Activated naive CD4-positive, alpha-beta T cell treated with Interleukin-2 at 50 U/mL for 16 hours (primary cell): ENCODE measurements around the gene TENT4B.
"Not testable (repeated sequence)": the region's sequence is repeated elsewhere in the genome, so short reads cannot be mapped to it uniquely, and the experiment has no call there.

Experiments
- DNase-seq: peaks from one replicate; pipeline ENCODE4 v3.0.0-alpha.2; 2020

Gene TENT4B

GRCh38 chr16:50238314-50238713 is 85.2 kb downstream of the TENT4B start:
- DNase-seq = no peak

DNA sequence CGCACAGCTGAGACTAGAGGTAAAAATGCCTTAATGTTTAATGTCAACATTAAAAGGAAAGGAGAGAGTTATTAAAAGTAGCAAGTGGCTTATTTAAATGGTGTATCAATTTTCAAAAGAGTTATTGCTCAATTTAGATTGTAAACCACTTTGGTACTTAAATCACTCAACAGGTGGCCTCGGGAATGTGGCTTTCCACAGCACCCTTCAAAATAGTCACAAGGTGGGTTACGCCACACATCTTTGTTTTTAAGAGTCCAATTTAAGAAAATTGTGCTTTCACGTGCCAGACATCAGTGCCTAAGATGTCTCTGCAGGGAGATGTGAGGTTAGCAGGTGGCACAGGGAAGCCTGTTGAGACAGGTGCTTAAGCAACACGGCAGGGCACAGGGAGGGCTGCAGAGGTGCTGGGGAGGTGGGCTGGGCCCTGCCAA is 85.8 kb downstream of the TENT4B start:
- DNase-seq = no peak

DNA sequence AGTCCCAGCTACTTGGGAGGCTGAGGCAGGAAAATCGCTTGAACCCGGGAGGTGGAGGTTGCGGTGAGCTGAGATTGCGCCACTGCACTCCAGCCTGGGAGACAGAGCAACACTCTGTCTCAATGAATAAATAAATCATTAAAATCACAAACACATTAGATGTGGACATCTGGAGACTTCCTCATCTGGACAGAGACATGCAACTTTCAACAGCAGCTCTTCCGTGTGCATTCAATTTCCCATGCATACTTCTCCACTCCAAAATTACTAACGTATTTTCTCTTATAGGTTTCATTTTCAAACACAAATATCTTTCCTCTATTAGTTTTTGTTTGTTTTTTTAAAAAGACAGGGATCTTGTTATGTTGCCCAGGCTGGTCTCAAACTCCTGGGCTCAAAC is 89.9 kb downstream of the TENT4B start:
- DNase-seq = not testable (repeated sequence)

DNA sequence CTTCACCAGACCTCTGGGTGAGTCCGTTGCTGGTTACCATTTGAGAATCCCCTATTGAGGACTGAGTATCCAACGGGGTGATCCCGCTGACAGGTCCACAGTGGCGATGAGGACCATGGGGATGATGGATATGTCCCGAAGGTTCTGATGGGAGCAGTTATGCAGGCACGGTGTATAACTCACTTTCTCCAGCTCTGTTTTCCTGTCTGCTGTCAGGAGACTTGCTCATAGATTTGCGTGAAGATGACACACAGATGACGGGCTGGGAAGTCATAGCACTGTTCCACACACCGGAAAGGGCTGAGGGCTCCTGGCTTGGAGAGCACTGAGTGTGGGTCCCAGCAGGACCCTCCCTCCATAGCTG is 91.0 kb downstream of the TENT4B start:
- DNase-seq = no peak

DNA sequence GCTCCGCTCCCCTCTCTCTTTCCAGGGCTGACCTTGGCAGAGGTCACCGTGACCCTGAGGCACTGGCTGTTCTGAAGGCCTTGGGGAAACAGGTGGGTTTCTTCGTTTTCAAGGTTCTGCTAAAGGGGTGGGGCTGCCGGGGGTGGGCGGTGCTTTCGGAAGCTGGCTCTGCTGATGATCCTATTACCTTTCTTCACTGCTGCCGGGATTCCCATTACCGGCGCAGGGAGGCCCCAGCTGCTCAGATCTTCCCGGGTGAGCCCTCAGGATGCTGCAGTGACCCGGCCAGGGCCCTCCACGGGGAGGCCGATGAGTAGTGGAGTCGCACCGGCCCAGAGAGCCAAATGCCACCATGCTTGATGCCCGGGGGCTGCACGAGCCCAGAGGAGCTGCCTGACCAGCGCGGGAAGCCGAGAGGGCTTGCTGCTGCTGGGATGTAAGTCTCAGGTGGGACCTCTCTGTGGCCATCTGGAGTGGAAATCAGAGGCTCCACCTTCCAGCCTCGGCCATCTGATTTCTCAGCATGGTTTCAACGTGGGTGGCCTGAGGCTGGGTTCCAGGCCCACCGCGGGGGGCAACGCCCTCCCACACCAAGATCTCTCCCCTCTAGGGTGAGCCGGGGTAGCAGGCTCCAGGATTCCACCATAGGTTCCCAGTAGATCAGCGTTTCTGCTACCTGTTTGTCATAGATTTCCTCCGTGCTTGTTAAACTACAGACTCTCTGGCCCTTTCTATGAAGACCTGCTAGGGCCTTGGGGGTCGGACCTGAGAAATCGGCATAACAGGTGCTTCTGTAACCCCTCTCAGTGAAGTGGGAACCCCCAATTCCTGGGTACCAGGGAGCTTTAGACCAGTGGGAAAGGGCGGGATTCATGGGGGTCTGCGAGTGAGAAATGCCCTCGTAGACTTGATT is 91.7 kb downstream of the TENT4B start:
- DNase-seq = no peak

DNA sequence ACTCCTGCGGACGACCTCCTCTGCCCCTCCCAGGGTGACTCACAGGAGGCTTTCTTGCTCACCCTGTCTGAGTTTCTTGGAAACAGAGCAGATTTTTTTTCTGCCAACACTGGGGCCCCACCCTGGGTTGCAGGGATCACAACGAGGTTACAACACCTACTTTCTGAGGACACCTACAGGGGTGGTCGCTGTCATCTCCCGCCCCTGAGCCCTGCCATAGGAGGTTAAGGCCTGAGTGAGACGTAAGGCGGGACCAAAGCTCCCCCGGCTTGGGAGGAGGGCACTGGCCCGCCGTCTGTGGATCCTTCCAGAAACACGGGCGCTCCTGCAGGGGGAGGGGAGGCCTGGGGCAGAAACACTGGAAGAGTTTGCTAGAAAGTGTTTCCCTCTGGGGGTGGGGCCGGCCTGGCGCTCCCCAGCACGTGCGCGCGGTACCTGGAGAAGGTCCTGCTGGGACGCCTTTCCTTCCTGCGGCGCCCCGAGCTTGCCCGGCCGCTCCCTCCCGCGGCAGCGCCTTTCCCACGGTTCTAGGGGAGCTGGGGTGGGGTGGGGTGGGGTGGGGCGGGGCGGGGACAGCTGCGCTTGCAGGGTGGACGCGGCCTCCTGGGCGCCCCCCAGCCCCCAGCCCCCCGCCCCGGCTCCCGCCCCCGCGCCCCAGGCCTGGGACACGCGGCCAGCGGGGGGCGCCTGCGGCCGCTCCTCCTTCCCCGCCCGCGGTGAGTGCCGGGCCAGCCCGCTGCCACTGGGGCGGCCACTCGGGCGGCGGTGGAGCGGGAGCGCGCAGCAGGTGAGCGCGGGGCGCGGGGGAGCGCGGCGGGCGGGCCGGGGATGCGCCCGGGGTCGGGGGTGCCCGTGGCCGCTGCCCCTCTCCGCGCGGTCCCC is 92.6 kb downstream of the TENT4B start:
- peak; percentile 73 for DNase-seq

DNA sequence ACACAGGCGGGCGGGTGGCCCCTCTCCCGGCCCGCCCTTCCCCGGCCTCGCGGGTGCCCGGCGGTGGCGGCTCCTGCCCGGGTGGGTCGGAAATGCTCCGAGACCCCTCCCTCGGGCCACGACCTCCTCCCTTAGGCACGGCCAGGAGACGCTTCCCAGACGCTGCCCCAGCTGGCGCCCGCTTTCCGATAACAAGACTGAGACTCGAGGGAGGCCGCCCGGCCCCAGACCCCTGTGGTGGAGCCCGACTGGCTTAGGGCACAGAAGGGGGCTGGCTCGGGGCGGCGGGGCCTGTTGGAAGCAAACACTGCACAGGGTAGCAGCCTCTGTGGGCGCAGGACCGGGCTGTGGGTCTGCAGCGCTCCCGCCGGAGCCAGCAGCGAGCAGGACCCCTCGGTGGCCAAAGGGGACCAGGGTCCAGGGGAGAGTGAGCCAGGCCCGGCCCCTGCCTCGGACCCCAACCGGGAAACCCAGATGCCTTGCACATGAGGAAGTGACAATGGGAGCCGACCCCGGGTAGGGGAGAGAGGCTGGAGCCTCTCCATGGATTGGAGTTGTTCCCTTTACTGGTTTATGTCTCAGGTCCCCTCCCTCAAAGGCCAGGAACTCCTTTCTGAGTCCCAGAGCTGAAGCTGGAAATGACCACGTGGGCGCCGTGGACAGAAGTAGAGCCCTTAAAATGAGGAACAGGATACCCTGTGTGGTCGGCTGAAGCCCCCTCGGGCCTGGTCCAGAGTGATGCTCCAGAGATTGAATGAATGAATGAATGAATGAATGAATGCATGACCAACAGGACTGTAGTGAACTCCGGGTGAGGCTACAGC is 93.4 kb downstream of the TENT4B start:
- no peak for DNase-seq

DNA sequence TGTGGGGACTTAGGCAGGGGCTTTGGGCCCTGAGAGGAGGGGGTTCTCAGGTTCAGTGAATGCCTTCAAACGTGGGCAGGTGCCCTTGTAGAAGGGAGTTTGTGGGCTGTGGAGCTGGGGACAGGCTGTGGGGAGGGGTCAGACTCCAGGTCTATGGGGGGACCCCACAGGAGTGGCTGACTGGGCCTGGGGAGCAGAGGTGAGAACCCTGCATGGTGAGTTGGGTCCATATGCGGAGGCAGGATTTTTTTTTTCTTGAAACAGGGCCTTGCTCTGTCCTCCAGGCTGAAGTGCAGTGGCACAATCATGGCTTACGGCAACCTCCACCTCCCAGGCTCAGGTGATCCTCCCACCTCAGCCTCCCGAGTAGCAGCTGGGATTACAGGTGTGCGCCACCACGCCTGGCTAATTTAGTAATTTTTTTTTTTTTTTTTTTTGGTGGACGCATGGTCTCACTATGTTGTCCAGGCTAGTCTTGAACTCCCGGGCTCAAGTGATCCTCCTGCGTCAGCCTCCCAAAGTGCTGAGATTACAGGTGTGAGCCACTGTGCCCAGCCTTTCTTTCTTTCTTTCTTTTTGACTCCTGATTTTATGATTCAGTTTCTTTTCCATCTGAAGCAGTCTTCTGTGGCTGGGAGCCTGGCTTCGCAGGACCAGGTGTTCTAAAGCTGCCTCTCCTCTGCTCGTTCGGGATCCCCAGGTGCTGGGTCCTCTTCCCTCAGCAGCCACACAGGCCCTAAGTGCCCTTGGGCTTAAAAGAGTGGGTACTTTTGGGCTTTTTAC is 94.2 kb downstream of the TENT4B start:
- no peak for DNase-seq

DNA sequence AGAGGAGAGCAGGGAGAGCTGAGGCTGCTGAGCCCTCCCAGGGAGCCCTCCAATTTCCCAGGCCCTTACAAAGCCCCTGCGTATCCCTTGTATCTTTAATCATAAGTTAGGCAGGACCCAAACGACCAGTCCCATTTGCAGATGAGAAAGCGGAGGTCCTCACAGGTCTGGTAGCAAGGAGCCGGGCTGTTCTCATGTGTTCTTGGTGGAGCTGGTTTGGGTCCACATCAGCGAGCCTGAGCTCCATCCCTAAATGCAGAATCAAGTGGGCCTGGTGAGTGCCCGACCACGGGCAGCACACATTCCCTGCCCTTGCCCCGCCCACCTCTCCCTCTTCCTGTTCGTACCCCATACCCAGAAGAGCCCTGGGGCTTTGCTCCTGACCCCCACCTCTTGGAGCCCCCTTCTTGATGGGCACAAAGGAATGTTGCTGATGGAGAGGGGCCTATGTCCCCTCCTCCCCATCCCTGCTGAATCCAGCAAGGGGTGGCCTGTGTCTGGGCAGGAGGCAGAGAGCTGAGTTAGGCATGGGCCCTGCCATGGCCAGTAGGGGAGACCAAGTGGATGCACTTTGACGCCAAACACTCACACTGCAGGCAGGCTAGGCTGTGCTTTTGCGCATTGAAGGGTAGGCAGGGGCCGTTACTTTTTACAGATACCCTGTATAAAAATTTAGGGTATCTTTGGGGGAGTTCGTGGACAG is 95.0 kb downstream of the TENT4B start:
- DNase-seq = no peak

DNA sequence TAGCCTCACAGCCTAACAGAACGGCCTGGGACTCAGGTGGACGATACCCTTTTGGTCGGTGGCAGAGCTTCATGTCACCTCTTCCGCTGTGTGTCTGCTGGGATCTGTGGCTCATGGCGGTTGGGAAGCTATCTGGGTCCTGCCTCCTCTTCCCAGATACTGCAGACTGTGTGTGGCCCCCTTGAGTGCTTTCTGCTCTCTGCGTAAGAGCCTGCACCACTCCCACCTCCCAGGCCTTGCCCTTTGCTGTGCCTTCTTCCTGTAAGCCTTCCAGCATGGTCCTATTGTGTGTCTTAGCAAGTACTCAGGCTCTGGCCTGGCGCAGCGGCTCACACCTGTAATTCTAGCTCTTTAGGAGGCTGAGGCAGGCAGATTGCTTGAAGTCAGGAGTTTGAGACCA is 95.7 kb downstream of the TENT4B start:
- DNase-seq = no peak

DNA sequence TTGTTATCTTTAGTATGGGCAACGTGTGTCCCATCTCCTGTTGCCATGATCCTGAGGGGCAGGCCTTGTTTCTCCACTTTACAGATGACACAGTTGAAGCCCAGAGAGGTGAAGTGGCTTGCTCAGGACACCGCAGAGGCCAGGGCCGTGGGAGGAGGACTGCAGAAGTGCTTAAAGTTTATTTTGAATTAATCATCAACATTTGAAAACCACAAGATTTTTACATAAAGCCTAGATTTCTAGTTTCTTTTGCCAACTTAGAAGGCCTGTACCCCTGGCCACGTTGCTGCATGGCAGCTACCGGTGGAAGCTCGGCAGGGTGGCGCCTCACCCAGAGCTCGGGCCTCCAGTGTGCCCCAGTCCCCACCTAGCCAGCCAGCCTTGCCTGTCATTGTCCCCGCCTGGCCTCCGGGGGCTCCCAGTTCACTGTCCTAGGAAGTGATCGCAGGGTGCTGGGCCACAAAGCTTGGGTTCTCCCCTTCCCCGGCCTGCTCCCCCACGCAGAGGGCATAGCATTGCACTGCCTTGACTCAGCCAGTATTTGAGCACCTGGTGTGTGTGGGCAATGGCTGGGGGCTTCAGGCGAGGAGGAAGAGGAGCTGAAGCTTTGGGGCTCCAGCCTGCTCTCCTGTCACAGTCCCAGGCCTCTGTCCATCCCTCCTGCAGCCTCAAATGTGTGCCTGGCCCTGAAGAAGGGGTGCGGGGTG is 98.4 kb downstream of the TENT4B start:
- no peak for DNase-seq

GRCh38 chr16:50252082-50252611 is 99.0 kb downstream of the TENT4B start:
- no peak for DNase-seq

- DNase-seq = no peak
Measured at GRCh38 chr16:50252874-50253513, 99.9 kb downstream of the TENT4B start.

DNA sequence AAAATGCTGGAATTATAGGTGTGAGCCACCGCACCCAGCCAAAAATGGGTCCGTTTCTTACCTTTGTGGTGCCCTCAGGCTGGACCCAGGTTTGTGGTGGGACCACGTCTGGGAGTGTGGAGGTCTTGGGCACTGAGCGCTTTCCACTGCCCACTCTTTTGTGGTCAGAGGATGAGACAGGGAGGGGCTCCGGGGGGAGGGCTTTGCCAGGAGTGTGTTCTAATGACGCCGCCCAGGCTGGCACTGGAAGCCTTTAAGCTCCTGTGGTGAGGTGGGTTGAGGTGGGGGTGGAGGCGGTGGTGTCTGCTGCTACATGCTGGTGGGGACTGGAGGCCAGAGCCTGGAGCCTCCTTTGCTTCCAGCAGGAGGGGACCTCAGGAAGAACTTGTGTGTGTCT is 100.4 kb downstream of the TENT4B start:
- no peak for DNase-seq

DNA sequence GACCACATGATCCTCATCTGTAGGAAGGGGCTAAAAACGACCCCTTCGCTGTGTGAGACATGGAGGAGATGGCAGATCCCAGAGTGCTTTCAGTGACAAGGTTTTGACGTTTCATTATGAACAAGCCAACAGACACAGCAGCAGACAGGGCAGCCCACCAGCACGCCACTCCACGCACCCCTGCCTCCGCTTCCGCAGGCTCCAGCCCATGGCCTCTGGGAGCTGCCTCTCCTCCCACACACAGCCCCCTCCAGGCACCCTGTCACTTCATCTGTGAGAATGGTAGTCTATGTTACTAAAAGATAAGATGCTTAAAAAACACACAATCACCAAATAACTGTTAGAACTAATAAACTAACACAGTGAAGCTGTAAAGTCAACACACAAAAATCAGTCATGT is 101.0 kb downstream of the TENT4B start:
- DNase-seq = no peak

- no peak for DNase-seq
Measured at GRCh38 chr16:50255538-50255937, 102.4 kb downstream of the TENT4B start.

DNA sequence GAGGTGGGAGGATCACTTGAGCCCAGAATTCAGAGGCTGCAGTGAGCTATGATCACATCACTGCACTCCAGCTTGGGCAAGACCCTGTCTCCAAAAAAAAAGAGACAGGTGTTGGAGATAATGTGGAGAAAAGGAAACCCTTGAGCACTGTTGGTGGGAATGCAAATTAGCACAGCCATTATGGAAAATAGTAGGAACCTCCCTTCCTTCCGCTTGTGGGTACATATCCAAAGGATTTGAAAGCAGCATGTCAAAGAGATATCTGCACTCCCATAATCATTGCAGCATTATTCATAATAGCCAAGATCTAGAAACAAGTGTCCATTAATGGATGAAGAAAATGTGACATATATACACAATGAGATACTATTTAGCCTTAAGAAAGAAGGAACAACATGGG is 103.5 kb downstream of the TENT4B start:
- no peak for DNase-seq

- DNase-seq = no peak
Measured at GRCh38 chr16:50257876-50258275, 104.8 kb downstream of the TENT4B start.

- no peak for DNase-seq
Measured at GRCh38 chr16:50259334-50260205, 106.5 kb downstream of the TENT4B start.
